GM19455 (cell line): ENCODE data around the gene USP25.

ENCODE experiments used
- ATAC-seq: cut with Tn5 transposase; IDR thresholded peaks from one replicate; pipeline ENCODE4 v1.9.1; 2021; ENCODE audit not compliant: unreplicated experiment

Gene USP25

GRCh38 chr21:15848634-15849560, 119.1 kb downstream of the USP25 start:
- ATAC-seq = no peak

GRCh38 chr21:15849927-15850326, 120.1 kb downstream of the USP25 start:
- ATAC-seq = no peak

DNA sequence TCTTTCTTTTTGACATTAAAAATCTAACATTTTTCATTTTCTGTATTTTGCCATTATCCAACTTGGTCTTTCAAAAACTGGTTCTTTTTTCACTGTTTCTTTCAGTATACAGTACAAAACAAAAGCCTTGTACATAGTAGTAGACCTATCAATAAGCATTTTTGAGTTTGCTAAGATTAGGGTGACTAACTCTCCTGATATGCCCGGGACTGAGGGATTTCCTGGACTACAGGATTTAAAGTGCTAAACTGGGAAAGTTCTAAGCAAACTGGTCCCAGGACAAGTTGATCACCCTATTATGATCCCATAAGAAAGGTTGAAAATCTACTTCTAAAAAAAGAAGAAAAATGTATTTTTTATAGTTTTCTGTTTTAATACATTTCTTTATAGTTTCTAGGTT, 120.9 kb downstream of the USP25 start:
- ATAC-seq = no peak

DNA sequence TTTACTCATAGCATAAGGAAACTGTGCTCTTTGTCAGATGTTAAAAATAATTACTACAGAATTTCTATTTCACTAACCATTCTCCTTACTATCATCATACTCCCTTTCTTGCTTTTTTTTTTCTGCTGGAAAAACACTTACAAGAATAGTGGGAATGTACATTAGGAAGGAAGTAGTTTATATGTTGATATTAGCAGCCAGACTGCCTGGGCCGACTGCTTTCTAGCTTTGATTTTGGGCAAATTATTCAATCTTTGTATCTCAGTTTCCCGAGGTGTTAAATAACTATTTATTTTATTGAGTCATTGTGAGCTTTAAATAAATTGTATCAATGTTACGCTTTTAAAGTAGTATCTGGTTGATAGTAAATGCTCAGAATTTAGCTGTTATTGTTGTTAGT, 122.4 kb downstream of the USP25 start:
- no peak for ATAC-seq

- ATAC-seq = no peak
Observed at GRCh38 chr21:15853126-15853525, 123.3 kb downstream of the USP25 start.

DNA sequence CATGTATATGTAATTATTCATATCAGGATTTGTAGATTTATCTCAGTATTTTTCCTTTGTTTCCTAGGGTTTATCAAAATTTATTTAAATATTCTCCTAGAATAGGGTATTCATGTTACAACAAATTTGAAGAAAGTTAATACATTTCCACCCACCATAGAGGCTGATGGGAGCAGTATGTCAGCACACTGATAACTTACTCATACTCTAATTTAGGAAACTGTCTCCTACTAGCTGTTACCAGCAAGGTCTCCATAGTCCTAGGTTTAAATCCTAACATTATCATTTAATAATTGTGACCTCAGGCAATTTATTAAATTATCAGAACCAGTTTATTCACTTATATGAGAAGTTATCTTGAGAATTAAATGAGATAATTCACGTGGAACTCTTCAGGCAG, 127.0 kb downstream of the USP25 start:
- ATAC-seq = no peak

DNA sequence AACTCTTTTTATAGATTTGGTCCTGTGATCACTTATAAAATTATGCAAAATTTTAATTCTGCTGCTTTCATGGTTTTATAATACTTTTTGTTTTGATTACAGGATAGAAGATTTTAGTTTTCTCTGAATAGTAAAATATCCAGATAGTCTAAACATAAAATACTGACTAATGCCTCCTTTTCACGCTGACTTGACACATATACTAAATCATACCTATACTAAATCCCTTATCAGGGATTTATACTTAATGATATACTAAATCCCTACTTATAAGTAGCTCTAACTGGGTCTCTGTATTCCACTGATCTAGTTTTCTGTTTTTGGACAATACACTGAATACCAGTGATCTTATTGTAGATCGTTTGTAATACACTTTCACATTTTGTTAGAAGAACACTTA, 128.0 kb downstream of the USP25 start:
- no peak for ATAC-seq

DNA sequence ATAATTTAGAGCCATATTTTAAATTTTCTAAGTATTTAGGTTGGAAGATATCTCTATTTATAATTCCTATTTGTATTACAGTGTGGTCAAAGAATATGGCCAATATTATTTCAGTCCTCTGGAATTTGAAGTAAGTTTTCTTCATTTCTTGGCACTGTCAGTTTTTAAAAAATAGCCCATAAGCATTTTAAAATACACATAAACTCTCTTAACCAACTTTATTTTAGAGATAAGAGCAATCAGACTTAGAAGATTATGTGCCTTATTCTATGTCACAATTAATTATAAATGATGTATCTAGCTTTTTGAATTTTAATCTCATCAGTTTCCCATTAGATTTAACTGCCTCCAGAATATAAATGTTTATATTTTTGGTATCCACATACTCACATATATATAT, 130.8 kb downstream of the USP25 start:
- ATAC-seq = no peak

DNA sequence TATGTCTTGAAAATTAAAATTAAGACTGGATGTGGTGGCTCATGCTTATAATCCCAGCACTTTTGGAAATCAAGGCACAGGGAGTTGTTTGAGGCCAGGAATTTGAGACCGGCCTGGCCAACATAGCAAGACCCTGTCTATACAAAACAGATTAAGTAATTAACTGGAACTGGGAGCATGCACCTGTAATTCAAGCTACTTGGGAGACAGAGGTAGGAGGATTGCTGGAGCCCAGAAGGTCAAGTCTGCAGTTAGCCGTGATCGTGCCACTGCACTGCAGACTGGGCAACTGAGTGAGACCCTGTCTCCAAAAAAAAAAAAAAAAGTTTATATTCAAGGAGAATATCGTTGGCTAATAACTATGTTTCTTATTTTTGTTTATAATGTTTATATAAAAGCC, 139.2 kb downstream of the USP25 start:
- ATAC-seq = no peak

DNA sequence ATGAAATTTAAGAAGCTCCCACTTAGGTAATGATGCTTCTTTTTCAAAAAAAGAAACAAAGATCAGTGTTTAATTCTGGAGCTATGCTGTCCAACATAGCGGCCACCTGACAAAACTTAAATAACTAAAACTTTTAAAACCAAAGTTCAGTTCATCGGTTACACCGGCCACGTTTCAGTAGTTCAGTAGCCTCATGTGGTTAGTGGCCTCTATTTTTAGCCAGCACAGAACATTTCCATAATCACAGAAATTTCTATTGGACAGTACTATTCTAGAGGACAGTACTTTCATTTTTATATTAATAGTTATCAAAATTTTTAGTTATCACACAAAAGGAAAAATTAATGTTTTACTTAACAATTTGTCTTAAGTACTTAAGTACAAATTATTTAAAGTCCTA, 141.0 kb downstream of the USP25 start:
- ATAC-seq = peak; percentile 62

DNA sequence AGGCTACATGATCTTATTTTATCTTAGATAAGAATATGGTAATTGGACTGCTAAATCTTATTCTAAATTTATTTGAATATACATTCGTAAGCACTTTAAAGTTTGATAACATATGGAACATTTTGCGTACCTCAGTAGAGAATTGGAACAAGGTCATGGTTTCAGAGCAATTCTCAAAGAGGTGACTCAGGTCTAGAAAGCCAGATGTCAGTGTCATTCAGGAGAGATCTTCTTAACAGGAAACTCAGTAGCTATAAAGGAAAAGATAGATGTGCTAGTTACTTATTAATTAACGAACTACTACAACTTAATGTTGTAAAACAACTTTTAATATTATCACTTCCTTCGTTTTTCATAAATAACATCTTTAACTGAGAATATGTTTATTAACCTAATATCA, 142.5 kb downstream of the USP25 start:
- ATAC-seq = no peak

DNA sequence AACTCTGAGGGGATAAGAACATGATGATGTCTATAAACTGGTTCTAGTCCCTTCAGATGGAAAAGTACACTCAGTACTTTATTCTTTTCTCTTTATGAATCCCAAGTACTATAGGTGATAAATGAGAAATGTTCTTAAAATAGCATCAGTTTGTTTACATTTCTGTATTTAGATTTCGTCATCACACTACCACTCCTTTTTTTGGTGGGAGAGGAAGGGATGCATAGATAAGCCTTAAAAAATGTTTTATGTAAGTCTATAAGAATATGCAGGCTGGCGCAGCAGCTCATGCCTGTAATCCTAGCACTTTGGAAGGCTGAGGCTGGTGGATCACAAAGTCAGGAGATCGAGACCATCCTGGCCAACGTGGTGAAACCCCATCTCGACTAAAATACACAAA, 144.8 kb downstream of the USP25 start:
- ATAC-seq = no peak

GRCh38 chr21:15875286-15875685, 145.5 kb downstream of the USP25 start:
- no peak for ATAC-seq

DNA sequence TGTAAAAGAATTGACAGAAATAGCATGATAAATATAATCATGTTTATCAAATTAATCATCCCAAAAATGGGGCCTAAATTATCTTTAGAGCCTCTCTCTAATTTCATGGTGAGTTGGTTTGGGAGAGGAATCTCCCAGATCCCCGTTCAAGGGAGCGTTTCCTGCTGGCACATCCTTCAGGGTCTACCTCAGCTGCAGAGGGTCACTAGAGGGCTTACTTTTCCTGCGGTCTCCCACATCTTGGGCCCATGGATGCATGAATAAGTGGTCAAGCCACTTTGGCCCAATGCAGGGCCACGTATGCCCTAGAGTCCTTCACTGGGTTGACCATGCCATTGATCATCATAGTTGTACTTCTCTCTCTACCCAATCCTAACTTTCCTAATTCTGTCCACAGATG, 164.1 kb downstream of the USP25 start:
- ATAC-seq = no peak

DNA sequence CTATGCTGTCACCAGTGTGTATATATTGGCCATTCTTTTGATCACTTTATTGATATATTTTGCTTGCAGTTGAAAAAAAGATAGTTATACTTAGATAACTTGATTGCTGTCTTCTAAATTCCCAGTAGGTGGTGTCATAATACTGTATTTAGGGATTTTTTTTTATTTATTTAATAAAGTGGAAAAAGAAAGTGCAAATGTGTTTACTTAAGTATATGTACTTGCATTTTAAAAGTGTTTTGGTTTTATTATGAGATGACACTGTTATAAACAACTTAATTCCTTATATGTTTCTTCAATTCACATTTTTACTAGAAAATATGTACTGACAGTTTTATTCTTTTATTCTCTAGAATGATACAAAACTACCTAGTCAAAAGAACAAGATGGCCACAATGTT, 164.8 kb downstream of the USP25 start:
- ATAC-seq = no peak

GRCh38 chr21:15895142-15896106, 165.6 kb downstream of the USP25 start:
- no peak for ATAC-seq

GRCh38 chr21:15896501-15896900, 166.7 kb downstream of the USP25 start:
- ATAC-seq = no peak

GRCh38 chr21:15904389-15904788, 174.6 kb downstream of the USP25 start:
- no peak for ATAC-seq

- ATAC-seq = no peak
Observed at GRCh38 chr21:15908187-15908586, 178.4 kb downstream of the USP25 start.

- no peak for ATAC-seq
Observed at GRCh38 chr21:15928196-15928595, 198.4 kb downstream of the USP25 start.

DNA sequence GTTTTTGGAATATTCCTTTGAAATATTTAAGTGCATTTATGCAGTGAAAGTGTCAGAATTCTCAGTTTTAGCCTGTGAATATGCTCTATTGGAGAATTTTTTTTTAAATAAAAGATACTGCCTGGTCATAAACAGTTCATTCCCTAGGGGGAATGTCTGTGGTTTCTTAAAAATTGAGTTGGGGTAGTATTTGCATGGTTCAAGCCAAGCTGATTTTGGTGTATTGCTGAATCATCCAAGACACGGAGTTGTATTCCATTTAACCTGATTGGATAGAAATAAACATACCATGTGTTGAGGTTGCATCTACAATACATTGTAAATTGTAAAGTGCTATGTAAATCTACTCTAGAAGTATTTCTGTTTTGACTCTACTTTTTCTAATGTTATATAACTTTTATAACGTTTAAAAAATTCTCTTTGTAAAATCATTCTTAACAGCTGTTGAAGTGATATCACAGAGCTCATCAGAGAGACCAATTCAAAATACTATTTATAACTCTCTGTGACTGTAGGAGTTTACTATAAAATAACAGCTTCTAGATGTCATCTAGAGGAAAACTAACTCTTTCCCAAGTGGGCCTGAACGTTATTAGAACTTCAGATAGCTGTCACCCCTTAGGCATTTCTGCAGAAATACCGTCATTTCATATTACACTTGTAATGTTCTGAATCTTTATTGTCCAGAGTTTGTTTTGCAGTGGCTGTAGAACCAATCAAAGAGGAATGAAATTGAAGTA, 199.1 kb downstream of the USP25 start:
- no peak for ATAC-seq
